Psoas muscle (tissue), 8 donors: ENCODE measurements around the gene SDHA. TPM values are rescaled to one million over a fixed set of nuclear protein-coding genes. Genes with fewer than 3 reads are reported as not detected.
"Not testable (repeated sequence)": the region's sequence is repeated elsewhere in the genome, so short reads cannot be mapped to it uniquely, and the experiment has no call there.

ENCODE experiments used
- ATAC-seq, 4 donors: fragments of 200-7000 bp; cut with Tn5 transposase; one replicate each; pipeline ENCODE4 v1.9.1; 2020; ENCODE audit warnings: moderate library complexity in 3 of 4, mild to moderate bottlenecking in 2 of 4
- DNase-seq, 2 donors: peaks; one replicate each; pipeline ENCODE4 v3.0.0-alpha.2; 2020
- H3K27ac ChIP-seq: fragments of 200-600 bp; one replicate; pipeline ENCODE4 v1.8.0; 2022
- H3K27me3 ChIP-seq, 3 donors: fragments of 200-600 bp in 1 of 3; one replicate each; pipeline versions ENCODE4 v1.6.1 to v1.8.0; 2013 to 2022; ENCODE audit warnings: low read length in 2 of 3, mild to moderate bottlenecking in 2 of 3, moderate library complexity in 1 of 3; ENCODE audit not compliant: insufficient read depth in 3 of 3
- H3K36me3 ChIP-seq, 2 donors: fragments of 200-600 bp in 1 of 2; one replicate each; pipeline versions ENCODE4 v1.6.1 to v1.8.0; 2013 to 2022; ENCODE audit warnings: low read depth in 1 of 2, mild to moderate bottlenecking in 1 of 2, moderate library complexity in 1 of 2; ENCODE audit not compliant: insufficient read depth in 1 of 2
- H3K4me1 ChIP-seq: fragments of 200-600 bp; one replicate; pipeline ENCODE4 v1.8.0; 2022
- H3K4me3 ChIP-seq: fragments of 200-600 bp; one replicate; pipeline ENCODE4 v1.8.0; 2022; ENCODE audit warnings: mild to moderate bottlenecking
- H3K9me3 ChIP-seq: fragments of 200-600 bp; one replicate; pipeline ENCODE4 v1.8.0; 2022
- CTCF ChIP-seq: fragments of 200-600 bp; IDR thresholded peaks from one replicate; pipeline ENCODE4 v1.8.0; 2022; ENCODE audit warnings: antibody characterized with exemption
- WGBS, 3 donors: extraction: QIAGEN DNeasy Blood & Tissue Kit; methylation state at CpG; one replicate each; pipeline versions ENCODE4 v1.1.6 to v1.1.7; 2013; 5-methylcytosine and 5-hydroxymethylcytosine counted together
- intact Hi-C, 2 donors: fragments of 100-400 bp; cut with DNase I; formaldehyde crosslinking; loops; one replicate each; pipeline versions ENCODE4 v1.11.0 to v1.14.2; 2022
- polyA plus RNA-seq, 3 donors: library from polyadenylated mRNA; stranded (reverse); fragments of 200-250 nt; gene quantifications; one replicate each; pipeline ENCODE4 v1.2.3, GENCODE V29; 2013
- total RNA-seq, 4 donors: library from RNA; stranded (reverse); fragmentation: NEBNext Ultra II Directional in 2 of 4; extraction: Animal tissue kit (Norgen Biotek cat#: 25700) in 2 of 4; gene quantifications; one replicate each; pipeline versions ENCODE4 v1.2.1 to v1.2.4, GENCODE V29; 2021 to 2023
- donor health status: healthy with polysubstance abuse.
- donor health status: DM: no; HTN: no; CAD: no; lungs with moderate emphysema.
- donor health status: Bipolar disorder and iron deficiency.
- donor health status: healthy.
- donor health status: DM: yes; HTN: yes; CAD: no.
- donor health status: DM: no; HTN: no; CAD: no.
- donor health status: DM: no; HTN: no; CAD: no.
- donor health status: DM: yes; HTN: yes; CAD: no.

SDHA gene
- total and polyA plus RNA-seq, 7 donors, result 160 to 363 (median 269) TPM

- H3K27ac ChIP-seq, result peak overlapping the region; percentile 97
- no peak for TF ChIP-seq CTCF
- peak overlapping the region; percentile 16 for H3K4me3 ChIP-seq
- H3K36me3 ChIP-seq, result peaks cover 0 to 3% of the 10 kb centered on the region in 2 donors
- peak in 1 of 2 donors; percentile 85 for DNase-seq
- peak; percentile 10 to 53 (median 30) for ATAC-seq
- peaks cover 49% of the 10 kb centered on the region for H3K4me1 ChIP-seq
- WGBS, 3 donors, result 46 to 64% (median 46%) methylated on average over 15 of the region's 15 CpGs
- no peaks in the 10 kb centered on the region for H3K27me3 ChIP-seq
- no peaks in the 10 kb centered on the region for H3K9me3 ChIP-seq
- intact Hi-C loops, result no loop called here
Measured at GRCh38 chr5:194102-194501, 24.0 kb upstream of the SDHA start.

- no peak for TF ChIP-seq CTCF
- ATAC-seq, result no peak
- Histone ChIP-seq H3K9me3 (no peaks in the 10 kb centered on the region), H3K27ac (peak overlapping the region; percentile 97), H3K36me3 (peaks cover 0 to 3% of the 10 kb centered on the region in 2 donors), H3K27me3 (no peaks in the 10 kb centered on the region), H3K4me3 (no peak overlapping the region), H3K4me1 (peaks cover 45% of the 10 kb centered on the region)
- no peak for DNase-seq
- intact Hi-C loops, result no loop called here
- WGBS, 3 donors, result 53 to 84% (median 65%) methylated on average over 36 of the region's 36 CpGs
Measured at GRCh38 chr5:194603-195209, 23.4 kb upstream of the SDHA start.

- H3K4me1 ChIP-seq, result peaks cover 39% of the 10 kb centered on the region
- H3K4me3 ChIP-seq, result no peak overlapping the region
- H3K9me3 ChIP-seq, result no peaks in the 10 kb centered on the region
- H3K36me3 ChIP-seq, result peaks cover 0 to 3% of the 10 kb centered on the region in 2 donors
- WGBS, 3 donors, result 75 to 81% (median 77%) methylated on average over 33 of the region's 33 CpGs
- no peaks in the 10 kb centered on the region for H3K27me3 ChIP-seq
- no peak for TF ChIP-seq CTCF
- DNase-seq (no peak), ATAC-seq (no peak)
- intact Hi-C loops, result no loop called here
- peak overlapping the region; percentile 97 for H3K27ac ChIP-seq
Measured at GRCh38 chr5:195401-196160, 22.5 kb upstream of the SDHA start.

GRCh38 chr5:196350-196749 is 21.8 kb upstream of the SDHA start:
- DNase-seq (no peak), ATAC-seq (no peak)
- Histone ChIP-seq H3K27me3 (no peaks in the 10 kb centered on the region), H3K36me3 (peaks cover 0 to 3% of the 10 kb centered on the region in 2 donors), H3K27ac (peak overlapping the region; percentile 97), H3K9me3 (no peaks in the 10 kb centered on the region), H3K4me3 (no peak overlapping the region), H3K4me1 (peaks cover 32% of the 10 kb centered on the region)
- no peak for TF ChIP-seq CTCF
- intact Hi-C loops, result no loop called here
- 66 to 82% (median 75%) methylated on average over 8 to 9 of the region's 10 CpGs for WGBS, 3 donors

GRCh38 chr5:197031-197430 is 21.1 kb upstream of the SDHA start:
- peaks cover 26% of the 10 kb centered on the region for H3K4me1 ChIP-seq
- WGBS, 3 donors, result 30 to 47% (median 36%) methylated on average over 18 of the region's 18 CpGs

More at GRCh38 chr5:197031-197430, 21.1 kb upstream of the SDHA start:
- ATAC-seq, H3K4me3 ChIP-seq, H3K36me3 ChIP-seq, H3K27me3 ChIP-seq, H3K9me3 ChIP-seq, intact Hi-C loops: not testable (repeated sequence)
- H3K27ac ChIP-seq, result peak overlapping the region; percentile 37
- DNase-seq, result peak in 1 of 2 donors; percentile 41
